AML-193 (cell line): ENCODE measurements around the gene GBA3.

Source experiments
- DNase-seq, 2 experiments: peaks; one replicate each; lab custom pipeline; 2025; lab: John Stamatoyannopoulos, UW

GBA3 gene

DNA sequence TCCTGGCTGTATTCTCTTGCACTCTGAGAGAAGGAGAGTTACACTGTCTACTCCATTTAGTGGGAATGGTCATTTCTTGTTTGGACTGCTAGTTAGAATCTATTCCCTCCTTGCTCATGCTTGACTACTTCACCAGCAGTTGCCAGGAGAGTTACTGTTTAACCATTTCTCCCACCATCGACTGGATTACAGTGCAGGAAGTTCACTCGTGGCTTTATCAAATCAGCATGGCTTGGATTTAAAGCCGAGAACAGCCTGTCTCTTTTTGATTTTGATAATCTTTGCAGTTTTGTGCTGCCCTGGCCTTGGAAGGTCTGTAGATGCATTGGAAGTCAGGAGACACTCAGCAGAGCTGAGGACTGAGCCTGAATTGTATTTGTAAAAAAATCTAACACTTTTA is 3.2 kb downstream of the GBA3 start:
- no peak for DNase-seq

DNA sequence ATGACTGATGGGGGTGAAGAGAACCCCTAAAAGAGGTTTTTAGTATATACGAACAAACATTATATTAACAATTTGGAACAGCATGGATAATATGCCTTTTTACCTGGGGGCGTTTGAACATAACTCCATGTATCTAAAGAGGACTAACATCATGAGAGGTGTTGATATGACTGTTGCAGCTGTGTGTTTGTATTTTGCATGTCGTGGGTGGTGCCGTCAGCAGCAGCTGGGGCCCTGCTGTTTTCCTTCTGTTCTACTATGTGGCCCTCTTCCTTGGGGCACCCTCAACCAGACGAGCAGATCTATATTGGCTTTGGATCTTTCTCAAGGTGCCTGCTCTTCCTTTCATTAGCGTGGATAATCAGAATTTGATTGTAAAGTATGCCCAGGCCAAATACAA is 11.2 kb downstream of the GBA3 start:
- DNase-seq, result no peak

DNA sequence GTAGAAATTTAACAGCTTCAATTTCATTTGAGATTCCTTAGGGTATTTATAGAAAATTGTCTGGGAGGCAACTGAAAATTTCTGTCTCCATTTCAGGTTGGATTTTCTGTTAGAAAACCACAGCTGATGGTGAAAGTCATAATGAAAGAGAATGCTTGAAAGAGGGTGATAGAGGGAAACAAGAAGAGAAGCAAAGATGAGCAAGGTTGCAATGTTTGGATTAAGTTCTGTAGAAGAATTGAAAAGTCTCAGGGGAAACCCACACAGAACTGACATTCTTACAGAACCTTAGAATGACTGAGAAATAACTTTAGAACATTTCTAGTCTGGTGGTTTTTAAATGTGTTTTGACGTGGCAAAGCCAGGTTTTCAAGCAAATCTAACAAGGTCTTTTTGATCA is 14.7 kb downstream of the GBA3 start:
- no peak for DNase-seq

DNA sequence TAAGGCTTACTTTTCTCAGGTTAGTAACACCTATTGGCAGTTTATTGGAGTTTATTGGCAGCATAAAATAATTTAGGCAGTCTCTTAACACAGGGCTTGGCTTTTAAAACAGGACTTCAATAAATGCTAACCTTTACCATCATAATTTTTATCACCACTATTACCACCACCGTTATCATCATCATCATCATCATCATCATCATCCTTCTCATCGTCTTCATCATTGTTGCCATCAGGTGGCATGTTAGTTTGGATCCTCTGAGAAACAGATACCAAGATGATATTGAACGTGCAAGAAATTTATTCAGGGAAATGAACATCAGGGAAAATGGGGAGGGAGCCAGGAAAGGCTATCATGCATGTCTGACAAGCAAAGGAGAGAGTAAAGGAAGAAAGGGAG is 16.2 kb downstream of the GBA3 start:
- DNase-seq, result no peak

DNA sequence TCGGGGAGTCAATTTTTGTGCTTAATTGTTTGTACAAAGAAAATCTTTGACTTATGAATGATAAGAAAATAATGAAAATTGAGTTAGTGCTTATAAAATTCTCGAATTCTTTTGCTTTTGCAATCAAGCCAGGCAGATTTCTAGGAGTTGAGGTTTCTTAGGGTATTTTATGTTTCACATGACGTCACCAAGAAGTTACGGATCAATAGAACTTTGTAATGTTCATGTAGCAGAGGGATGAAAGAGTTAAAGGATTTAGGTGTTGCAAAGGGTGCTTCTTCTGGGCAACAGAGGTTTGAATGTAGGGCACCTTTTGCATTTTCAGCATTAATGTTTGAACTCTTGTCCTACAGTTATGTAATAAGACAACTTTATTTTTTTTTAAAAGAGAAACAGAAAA is 19.4 kb downstream of the GBA3 start:
- DNase-seq, result no peak

DNA sequence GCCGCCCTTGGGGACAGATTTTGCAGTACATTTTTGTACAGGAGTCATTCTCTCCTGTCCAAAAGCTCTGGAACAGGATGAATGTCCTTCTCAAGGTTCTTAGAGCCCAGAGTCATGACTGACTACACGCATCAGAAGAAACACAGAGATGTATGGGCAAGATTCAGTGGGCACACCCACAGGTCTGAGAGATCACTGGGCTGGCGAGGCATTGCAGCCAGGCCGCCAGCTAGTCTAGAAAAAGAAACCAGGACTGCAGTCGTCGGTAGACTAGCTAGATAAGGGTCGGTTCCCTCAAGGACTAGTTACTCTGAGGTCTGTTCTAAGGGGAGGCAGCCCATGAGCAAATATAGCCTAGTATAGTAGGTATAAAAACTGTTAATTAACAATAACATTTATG is 19.8 kb downstream of the GBA3 start:
- DNase-seq, result no peak

DNA sequence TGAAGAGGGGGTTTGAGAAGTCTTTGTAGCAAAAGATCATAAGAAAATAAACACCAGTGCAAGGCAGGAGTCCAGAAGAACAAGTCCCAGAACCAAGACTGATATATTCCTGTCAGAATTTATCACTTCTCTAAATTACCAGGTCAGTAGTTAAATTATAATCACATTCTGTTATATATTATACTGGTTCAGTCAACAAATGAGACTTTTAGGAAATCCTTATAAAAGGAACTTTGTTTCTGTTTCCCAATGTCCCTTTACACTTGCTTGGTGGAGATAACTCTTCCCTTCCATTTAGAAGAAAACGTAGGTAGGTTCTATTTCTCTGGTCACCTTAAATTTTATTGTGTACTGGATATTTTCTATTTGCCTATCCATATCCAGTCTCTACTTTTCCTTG is 21.1 kb downstream of the GBA3 start:
- no peak for DNase-seq

DNA sequence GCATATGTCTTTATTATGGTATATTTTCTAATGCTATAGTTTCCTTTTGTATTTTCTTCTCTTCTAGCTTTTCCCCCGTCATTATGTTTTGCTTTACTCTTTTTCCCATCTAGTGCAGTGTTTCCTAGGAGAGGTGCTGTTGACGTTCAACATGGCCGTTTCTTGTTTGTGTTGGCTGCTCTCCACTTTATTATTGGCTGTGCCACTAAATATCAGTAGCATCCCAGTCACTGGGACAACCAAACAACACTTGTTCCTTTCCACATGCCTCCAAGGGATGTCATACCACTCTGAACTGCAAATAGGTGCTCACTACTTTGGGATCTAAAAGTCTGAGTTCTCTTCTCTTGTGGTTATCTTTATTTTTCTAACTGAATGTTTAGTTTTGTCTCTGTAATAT is 26.5 kb downstream of the GBA3 start:
- no peak for DNase-seq

DNA sequence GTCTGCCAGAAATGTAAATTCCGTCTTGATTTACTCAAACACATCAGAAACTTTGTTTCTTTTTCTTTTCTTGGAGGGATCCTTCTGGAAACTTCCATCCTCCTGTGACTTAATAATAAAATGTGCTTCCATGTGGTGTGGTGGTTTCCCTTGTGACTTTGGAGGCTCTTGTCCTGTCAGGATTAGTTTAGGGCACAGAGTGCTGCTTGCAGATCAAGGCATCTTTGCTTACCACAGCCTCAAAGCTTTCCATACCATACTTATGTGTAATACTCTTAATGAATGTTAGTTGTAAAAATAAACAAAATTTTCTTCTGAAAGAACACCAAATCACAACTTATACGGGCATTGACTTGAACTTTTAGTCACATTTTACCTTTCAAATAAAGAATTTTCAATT is 27.4 kb downstream of the GBA3 start:
- DNase-seq, result no peak

DNA sequence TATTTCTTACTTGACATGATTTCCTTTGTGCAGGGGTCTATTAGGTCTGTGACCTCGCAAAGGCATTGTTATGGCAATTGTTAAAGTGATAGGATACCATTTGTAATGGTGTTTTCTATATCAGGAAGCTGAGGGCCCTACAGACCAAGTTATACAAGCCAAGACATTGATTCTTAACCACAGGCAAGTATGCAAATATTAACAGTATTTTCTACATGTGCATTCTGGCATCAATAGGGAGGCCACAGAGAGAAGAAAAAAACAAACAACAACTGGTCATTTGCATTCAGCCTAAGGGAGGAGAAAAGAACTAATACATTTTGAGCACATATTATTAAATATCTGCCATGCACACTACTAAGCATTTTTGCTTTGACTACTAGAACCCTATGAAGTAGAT is 28.5 kb downstream of the GBA3 start:
- DNase-seq, result no peak

DNA sequence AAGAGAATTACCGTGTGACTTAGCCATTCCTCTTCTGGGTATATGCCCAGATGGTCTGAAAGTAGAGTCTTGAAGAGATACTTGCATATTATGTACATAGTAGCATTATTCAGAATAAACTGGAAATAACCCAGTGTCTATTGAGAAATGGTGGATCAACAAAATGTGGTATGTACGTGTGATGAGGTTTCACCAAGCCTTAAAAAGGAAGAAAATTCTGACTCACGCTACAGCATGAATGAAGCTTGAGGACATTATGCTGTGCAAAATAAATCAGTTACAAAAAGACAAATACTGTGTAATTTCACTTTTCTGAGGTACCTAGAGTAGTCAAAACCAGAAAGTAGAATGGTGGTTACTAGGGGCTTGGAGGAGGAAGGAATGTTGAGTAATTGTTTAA is 37.3 kb downstream of the GBA3 start:
- no peak for DNase-seq

DNA sequence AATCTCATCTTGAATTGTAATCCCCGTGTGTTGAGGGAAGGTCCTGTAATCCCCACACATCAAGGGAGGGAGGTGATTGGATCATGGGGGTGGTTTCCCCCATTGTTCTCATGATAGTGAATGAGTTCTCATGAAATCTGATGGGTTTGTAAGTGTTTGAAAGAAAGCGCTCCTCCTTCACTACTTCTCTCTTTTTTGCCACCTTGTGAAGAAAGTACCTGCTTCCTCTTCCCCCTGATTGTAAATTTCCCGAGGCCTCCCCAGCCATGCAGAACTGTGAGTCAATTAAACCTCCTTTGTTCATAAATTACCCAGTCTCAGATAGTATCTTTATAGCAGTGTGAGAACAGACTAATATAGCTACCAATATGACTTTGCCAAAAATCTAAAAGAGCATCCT is 41.1 kb downstream of the GBA3 start:
- no peak for DNase-seq

DNA sequence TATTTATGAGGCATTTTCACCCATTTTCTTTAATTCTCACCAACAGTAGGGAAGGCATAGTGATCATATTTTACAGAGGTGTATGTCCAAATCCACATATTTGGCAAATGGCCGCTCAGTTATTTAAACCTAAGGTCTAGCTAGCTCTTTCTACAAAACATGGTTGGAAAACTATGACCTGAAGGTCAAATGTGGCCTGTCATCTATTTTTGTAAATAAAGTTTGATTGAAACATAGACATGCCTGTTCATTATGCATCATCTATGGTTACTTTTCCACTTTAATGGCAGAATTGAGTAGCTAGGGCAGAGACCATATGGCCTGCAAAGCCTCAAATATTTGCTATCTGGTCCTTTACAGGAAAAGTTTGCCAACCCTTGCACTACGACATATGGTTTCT is 44.2 kb downstream of the GBA3 start:
- DNase-seq, result no peak

DNA sequence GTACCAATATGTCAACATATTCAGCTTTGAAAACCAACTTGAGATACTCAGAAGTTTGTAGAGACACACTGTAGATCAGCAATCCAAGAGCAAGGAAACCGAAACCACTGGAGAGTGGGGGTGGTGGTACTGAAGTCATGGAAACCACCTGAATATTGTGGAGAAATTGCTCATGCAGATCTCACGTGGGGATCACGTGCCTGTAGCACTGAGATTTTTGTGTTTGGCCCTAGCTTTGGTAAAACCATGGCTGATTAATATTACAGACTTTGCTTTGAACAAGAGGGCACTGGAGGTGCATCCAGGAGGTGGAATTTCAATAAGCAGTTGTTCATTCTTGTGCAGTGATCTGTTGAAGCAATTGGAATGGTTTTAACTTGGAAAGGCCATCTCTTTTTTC is 47.2 kb downstream of the GBA3 start:
- no peak for DNase-seq

DNA sequence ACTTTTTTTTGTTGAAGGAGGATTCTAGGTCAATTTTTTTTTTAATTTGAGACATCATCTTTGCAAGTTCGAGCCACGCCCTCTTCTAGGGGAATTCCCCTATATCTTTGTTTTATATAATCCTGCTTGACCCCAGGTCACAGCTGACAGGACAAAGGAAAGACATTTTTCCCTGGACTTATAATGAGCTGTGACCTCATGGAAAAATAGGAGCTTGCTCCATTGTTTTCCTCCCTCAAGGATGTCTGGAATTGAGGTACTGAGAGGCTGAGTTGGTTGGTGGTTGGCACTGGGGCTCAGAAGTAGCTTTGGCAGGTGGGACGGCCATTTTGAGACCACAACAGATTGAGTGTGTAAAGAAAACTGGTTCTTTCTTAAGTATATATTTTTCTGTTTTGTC is 49.0 kb downstream of the GBA3 start:
- DNase-seq, result no peak

DNA sequence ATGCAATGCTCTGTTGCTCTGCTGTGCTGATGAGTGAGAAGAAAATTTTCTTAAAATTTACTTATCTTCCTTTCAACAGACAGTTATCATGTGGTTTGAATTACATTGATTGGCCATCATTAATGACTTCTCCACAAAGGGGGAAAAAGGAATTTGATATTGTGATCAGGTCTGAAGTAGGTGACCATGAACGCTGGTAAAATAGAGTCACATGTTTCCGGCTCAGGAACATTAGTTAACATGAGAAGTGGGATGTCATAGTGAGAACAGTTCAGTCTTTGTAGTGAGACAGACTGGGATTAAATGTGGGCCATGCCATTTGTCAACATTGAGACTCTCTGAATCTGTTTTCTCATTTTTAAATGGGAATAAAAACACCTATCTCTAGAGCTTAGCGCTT is 50.6 kb downstream of the GBA3 start:
- DNase-seq, result no peak

DNA sequence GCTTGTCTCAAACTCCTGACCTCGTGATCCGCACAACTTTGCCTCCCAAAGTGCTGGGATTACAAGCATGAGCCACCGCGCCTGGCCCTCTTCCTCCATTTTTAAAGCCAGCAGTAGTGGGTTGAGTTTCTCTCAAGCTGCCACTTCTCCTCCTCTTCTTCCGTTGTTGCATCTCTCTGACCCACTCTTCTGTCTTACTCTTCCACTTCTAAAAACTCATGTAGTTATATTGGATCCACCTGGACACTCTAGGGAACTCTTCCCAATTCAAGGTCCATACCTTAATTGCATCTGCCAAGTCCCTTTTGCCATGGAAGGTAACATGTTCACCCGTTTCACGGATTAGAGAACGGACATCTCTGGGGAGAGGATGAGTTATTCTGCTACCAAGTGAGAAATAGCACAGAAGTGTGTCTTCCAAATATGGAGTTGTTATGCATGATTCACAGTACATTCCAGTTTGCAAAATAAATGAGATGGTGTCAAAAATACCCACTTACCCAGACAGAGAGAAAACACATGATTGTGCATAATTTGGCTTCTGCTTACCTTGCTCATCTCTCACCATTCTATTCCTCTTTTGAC is 51.8 kb downstream of the GBA3 start:
- no peak for DNase-seq

DNA sequence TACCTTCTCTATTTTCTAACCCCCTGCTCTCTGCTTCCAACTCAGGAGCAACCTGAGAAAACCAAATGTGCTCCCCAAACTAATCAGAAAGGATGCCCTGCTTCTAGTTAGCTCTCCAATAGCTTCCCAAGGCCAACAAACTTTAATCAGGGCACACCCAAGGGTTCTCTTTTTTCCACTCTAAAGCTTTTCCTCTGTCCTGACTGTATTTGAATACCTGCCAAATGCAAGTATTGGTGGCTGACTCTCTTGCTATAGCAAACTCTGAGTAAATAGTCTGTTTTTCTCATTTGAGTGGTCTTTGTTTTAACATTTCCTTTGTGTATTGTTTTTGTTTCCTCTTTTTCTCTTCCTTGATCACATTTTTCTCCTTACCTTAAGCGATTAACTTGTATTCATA is 52.5 kb downstream of the GBA3 start:
- no peak for DNase-seq

DNA sequence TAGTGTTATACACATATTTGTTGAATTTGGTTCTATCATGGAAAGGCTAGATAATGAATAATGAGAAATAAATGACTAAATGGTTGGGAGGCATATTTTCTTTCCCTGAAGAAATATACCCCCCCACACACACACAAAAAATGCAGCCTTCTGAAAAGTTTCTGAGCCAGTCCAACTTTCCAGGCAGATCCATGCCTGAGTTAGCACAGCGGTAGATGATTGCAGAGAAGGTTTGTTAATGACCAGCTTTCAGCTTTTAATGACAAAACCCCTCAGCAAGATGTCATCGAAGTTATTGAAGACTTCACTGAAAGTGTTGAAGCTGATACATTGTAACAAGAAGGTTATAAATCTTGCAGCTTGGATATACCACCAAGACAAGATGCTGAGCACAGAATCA is 61.4 kb downstream of the GBA3 start:
- DNase-seq, result no peak

DNA sequence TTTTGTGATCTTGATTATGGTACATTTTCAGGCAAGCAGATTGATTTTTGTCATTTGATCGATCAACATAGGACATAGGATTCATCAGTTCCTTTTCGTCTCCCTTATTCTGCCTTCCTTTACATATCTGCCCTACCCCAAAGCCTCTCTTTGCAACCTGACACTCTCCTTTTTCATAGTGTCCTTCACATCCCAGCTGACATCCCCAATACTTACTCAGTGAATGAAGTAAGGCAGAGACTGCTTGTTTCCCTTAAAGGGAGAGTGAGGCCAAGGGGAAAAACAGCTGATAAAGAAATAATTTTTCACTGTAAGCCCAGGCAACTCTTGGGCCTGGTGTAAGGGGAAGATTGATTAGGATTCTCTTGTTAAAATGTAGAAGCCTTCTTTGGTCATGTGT is 69.8 kb downstream of the GBA3 start:
- no peak for DNase-seq

DNA sequence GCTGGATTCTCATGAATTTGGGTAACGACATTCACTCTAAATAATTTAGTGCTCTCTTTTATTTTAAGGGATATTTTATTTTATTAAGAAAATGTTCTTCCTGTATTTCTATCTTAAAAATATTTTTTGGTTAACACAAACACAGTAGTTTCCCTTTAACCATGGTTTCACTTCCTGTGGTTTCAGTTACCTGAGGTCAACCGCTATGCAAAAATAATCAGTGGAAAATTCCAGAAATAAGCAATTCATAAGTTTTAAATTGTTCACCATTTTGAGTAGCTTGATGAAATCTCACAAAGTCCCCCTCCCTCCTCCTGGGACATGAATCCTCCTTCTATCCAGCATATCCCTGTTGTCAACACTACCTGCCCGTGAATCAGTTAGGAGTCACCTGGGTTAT is 71.4 kb downstream of the GBA3 start:
- no peak for DNase-seq

DNA sequence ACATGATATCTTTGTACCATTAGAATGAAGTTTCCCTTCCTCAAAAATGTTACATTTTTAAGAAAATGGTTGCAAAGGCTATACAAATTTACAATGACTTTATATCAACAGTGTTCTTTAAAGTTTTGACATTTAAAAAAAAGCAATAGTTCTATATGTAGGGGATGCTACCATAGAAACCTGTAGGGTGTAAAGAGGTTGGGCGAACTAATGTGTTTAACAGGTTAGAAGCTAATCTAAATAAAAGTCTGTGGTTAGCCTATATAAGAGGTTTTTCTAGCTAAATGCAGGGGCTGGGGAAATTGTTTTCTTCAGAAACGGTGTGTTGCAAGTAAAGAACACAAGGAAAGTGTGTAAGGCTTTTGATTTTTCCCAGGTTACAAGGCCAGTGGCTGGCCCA is 73.3 kb downstream of the GBA3 start:
- no peak for DNase-seq

DNA sequence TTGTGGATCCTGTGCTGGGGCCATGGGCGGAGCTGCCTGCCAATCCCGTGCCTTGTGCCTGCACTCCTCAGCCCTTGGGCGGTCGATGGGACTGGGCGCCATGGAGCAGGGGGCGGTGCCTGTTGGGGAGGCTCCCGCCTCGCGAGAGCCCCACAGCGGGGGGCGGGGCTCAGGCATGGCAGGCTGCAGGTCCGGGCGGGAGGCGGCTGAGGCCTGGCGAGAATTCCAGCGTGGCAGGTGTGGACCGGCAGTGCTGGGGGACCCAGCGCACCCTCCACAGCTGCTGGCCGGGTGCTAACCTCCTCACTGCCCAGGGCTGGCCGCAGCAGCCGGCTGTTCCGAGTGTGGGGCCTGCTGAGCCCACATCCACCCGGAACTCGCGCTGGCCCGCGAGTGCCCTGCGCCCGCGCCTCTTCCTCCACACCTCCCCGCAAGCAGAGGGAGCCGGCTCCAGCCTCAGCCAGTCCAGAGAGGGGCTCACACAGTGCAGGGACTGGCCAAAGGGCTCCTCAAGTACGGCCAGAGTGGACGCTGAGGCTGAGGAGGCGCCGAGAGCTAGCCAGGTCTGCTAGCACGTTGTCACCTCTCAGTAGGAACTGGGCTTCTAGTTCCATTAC is 85.9 kb downstream of the GBA3 start:
- no peak for DNase-seq

DNA sequence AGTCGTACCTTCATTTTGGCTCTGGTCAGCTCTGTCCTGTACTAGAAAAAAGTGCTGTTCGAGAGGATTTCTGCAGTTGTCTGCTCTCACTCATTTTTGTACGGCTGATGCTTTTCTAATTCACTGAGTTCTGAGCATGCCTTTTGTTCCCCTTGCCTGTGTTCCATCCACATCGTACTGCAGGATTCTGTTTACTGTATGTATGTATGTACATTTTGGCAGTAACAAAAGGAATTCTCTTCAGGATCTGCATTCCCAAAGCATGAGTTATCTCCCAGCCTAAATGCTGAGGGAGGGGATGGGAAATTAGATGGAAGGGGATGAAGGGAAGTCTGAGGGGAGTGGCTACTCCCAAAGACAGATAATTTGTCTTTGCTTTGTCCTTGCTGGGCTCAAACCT is 87.6 kb downstream of the GBA3 start:
- DNase-seq, result no peak

DNA sequence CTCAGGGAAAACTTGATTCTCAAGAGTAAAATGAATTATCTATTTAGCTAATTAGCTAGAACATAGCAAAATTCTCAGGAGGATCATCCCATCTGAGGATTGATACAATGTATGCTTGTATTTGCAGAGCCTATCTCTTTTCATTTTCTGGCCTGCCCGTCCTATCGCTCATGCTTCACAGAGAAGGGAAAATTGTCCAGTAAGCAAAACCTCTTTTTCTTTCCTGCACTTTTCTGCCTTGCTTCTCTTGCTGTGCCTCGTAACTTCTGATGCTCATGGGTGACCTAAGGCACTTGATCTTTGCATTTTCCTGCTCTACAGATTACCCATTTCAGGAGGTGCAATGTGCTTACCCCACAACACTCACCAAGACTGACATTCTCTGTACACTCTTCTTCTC is 88.1 kb downstream of the GBA3 start:
- DNase-seq, result no peak
